NCI-H510A treated with DMSO at 0.1 percent for 48 hours (cell line): ENCODE results near the gene IP6K3.

Experiments used
- DNase-seq: peaks from one replicate; lab custom pipeline; 2025; lab: John Stamatoyannopoulos, UW

IP6K3 gene

GRCh38 chr6:33740794-33741193, 5.9 kb downstream of the IP6K3 start:
- no peak for DNase-seq

- DNase-seq = no peak
Observed at GRCh38 chr6:33740204-33740608, 6.5 kb downstream of the IP6K3 start.

DNA sequence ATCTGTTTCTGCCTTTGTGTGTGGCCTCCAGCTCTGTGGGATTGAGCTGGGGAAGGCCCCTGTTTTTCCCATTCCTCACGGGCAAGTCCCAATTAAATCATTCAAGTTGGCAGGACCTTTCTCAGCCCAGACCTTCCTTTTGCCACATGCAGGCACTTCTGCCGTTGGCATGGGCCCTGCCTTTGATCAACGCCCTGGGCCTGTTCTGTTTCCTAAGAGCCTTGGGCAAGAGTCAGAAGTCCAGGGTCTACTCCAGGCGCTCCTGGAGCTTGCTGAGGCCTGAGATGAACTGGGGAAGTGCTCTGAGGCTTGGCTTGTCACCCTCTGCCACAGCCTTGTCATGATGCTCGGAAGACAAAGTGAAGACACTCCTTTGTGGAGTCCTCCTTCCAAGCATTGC, 7.1 kb downstream of the IP6K3 start:
- DNase-seq = no peak

DNA sequence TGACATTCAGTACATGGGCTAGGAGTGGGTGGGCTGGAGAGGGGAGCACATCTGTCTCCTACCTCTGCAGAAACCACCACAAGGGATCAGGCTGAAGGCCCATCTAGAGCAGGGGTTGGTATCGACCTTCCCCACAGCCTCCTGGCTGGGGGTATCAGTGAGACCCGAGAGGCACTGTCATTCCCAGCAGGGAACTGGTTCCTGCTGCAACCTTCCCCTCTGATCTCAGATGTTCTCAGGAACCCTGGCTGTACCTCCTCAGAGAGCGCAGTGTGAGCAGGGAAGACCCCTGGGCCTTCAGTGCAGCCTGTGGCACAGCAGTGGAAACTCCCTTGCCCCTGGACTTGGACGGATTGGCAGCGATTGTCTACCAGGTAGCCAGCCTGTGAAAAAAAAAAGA, 7.8 kb downstream of the IP6K3 start:
- DNase-seq = no peak

- no peak for DNase-seq
Observed at GRCh38 chr6:33738153-33738552, 8.6 kb downstream of the IP6K3 start.

- no peak for DNase-seq
Observed at GRCh38 chr6:33737267-33738026, 9.3 kb downstream of the IP6K3 start.

DNA sequence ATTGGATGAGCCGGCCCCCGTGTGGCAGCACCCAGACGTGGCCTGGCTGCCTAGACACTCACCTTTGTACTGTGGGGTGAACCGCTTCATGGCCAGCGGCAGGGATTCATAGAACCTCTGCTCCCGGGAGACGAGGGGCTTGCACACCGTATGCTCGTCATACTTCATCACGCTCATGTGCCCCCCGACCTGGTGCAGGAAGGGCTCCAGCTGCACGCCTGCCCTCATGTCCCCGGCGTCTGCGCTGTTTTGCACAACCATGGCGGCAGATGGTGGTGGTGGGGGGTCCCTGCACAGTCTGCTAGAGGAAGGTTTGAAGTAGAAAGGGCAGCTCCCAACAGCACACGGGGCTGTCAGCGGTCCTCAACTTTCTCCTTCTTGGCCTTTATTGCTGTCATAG, 11.5 kb downstream of the IP6K3 start:
- no peak for DNase-seq

DNA sequence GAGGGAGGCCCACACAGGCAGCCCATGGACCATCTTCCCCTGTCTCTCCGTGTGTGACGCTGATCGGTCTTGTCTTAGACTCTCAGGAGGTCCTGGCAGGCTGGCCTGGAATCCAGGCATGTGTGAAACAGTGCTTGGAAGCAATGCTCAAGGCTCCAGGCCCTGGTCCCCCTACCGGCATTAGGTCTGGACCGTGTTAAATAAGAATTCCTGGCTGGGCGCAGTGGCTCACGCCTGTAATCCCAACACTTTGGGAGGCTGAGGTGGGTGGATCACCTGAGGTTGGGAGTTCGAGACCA, 13.0 kb downstream of the IP6K3 start:
- no peak for DNase-seq

GRCh38 chr6:33732817-33733708, 13.6 kb downstream of the IP6K3 start:
- DNase-seq = no peak

- no peak for DNase-seq
Observed at GRCh38 chr6:33732385-33732784, 14.3 kb downstream of the IP6K3 start.

DNA sequence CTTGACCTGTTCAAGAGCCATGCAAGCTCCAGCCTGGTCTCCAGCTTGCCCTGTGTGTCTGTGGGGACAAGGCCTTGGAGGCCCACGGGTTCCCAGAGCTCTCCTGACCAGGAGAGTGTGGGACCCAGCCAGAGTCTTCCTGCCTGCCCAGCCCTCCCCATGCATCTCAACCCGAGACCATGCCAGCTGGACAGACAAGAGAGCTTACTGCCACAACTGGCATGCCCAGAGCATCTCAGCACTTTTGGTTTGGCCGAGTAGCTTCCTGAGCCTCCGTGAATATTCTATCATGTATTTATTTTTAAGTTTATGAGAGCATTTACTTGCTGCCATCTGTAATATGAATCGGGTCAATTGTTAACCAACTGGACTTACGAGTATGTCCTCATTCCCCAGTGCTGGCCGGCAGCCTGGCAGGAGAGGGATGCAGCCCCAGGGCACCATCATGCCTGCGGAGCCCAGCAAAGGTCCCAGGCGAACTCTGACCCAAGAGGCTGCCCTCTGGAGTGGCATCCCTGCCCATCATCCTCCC, 14.9 kb downstream of the IP6K3 start:
- no peak for DNase-seq

DNA sequence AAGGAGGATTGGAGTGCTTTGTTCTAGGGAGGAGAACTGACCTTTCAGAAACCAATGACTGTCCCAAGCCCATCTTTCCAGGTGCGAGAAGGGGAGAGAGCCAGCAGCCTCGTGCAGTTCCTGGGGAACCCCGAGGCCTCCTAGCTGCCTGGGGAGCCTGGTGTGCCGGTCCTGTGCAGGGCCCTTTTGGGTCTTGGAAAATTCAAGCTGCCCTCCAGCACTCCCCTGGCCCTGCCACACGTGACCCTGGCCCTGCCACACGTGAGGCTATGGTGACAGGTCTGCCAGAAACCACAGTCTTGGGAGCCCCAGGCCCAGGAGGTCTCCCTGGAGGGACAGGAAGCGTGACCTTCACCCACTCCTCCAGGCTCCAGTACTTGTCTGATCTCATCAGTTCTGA, 15.7 kb downstream of the IP6K3 start:
- DNase-seq = no peak

- no peak for DNase-seq
Observed at GRCh38 chr6:33730611-33731010, 16.1 kb downstream of the IP6K3 start.

GRCh38 chr6:33729059-33729458, 17.6 kb downstream of the IP6K3 start:
- DNase-seq = no peak

DNA sequence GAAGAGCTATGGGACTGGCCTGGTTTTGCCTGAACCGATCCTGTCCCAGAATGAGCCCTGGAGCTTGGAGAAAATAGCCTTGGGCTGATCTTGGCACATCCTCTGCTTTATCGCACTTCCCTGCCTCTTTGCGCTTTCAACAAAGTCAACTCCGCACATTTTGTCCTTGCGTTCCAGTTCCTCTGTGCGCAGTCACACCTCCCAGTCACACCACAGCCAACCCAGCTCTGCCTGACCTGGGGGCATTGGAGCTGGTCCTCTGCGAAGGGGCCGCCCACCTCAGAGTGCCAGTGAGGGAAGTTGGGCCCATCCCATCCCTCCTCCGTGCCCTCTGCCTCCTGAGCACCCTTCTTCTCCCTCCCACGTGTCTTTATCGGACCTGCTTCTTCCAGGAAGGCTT, 18.3 kb downstream of the IP6K3 start:
- no peak for DNase-seq

DNA sequence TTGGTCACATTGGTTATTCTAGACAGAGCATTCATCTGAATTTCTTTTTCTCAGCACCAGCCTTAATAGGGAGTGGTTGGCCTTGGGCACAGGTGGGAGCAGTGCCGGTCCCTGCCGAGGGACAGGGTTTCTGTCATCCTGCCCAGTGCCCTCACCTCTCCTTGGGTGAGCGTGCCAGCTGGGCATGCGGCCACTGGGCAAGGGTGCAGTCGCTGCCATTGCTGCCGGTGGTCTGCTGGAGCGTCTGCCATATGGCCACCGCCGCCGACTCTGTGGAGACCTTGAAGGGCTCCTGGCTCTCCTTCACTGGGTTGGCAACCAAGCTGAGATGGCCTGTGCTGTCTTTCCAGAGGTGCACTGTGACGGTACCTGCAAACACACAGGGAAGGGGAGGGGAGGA, 18.8 kb downstream of the IP6K3 start:
- no peak for DNase-seq

GRCh38 chr6:33727126-33727525, 19.6 kb downstream of the IP6K3 start:
- DNase-seq = no peak

- no peak for DNase-seq
Observed at GRCh38 chr6:33726696-33727095, 20.0 kb downstream of the IP6K3 start.

- no peak for DNase-seq
Observed at GRCh38 chr6:33725891-33726673, 20.6 kb downstream of the IP6K3 start.

- no peak for DNase-seq
Observed at GRCh38 chr6:33725222-33725621, 21.5 kb downstream of the IP6K3 start.

GRCh38 chr6:33724102-33725023, 22.3 kb downstream of the IP6K3 start:
- DNase-seq = no peak
